BE2C (cell line): Measurements from ENCODE around the gene MYMK.
A peak's percentile ranks its signal among the peaks of the same experiment; 100 is the strongest.

ENCODE experiments used
- DNase-seq: peaks from one replicate; pipeline ENCODE4 v3.0.0-alpha.2; 2020
- H3K27me3 ChIP-seq: fragments of 250-450 bp; sonication (Bioruptor Pico); 2 replicates; pipeline ENCODE4 v1.5.1; 2020; ENCODE audit warnings: mild to moderate bottlenecking
- H3K36me3 ChIP-seq: fragments of 250-450 bp; sonication (Bioruptor Pico); 2 replicates; pipeline ENCODE4 v1.5.1; 2020; ENCODE audit warnings: mild to moderate bottlenecking
- H3K4me1 ChIP-seq: fragments of 250-450 bp; sonication (Bioruptor Pico); 2 replicates; pipeline ENCODE4 v1.5.1; 2020
- H3K4me3 ChIP-seq: 2 replicates; pipeline ENCODE4 v1.5.1; 2011; ENCODE audit warnings: low read depth, low read length
- H3K9me3 ChIP-seq: fragments of 250-450 bp; sonication (Bioruptor Pico); 2 replicates; pipeline ENCODE4 v1.5.1; 2020
- CTCF ChIP-seq: IDR thresholded peaks from 2 replicates; pipeline ENCODE4 v1.5.1; 2012; ENCODE audit warnings: mild to moderate bottlenecking, low read depth, low read length

Gene MYMK

GRCh38 chr9:133545494-133546286, 20.9 kb upstream of the MYMK start:
- DNase-seq = peak; percentile 50
- H3K9me3 ChIP-seq = no peaks in the 10 kb centered on the region
- H3K36me3 ChIP-seq = peaks cover 6% of the 10 kb centered on the region; the same call in 1 of the 2 replicates
- no peak for TF ChIP-seq CTCF
- H3K4me1 ChIP-seq = peaks cover 23% of the 10 kb centered on the region
- H3K27me3 ChIP-seq = no peaks in the 10 kb centered on the region
- H3K4me3 ChIP-seq = no peak overlapping the region

GRCh38 chr9:133543772-133544467, 19.2 kb upstream of the MYMK start:
- Histone ChIP-seq H3K9me3 (no peaks in the 10 kb centered on the region), H3K36me3 (peaks cover 6% of the 10 kb centered on the region; the same call in 1 of the 2 replicates), H3K4me1 (peaks cover 23% of the 10 kb centered on the region), H3K4me3 (no peak overlapping the region), H3K27me3 (no peaks in the 10 kb centered on the region)
- TF ChIP-seq CTCF = no peak
- no peak for DNase-seq

DNA sequence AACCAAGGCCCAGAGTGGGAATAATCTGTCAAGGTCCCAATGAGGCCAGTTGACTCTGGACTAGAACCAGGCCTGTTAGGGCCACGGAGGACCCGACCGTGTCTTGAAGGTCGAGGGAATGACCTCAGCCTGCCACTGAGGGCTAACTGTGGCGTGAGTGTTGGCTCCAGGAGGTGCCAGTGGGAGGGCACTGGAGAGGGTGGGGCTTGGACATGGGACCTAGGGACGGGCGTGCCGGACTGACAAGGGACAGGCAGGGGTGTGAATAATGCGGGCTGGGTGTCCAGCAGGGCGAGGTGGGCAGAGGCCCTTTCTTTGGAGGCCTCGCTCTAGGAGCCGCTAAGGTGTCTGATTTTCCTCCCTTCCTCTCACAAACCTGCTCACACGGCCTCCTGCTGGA, 17.2 kb upstream of the MYMK start:
- H3K27me3 ChIP-seq = no peaks in the 10 kb centered on the region
- DNase-seq = no peak
- TF ChIP-seq CTCF = no peak
- H3K36me3 ChIP-seq = peaks cover 4% of the 10 kb centered on the region; the same call in 1 of the 2 replicates
- H3K4me3 ChIP-seq = no peak overlapping the region
- H3K4me1 ChIP-seq = peaks cover 23% of the 10 kb centered on the region
- H3K9me3 ChIP-seq = no peaks in the 10 kb centered on the region

DNA sequence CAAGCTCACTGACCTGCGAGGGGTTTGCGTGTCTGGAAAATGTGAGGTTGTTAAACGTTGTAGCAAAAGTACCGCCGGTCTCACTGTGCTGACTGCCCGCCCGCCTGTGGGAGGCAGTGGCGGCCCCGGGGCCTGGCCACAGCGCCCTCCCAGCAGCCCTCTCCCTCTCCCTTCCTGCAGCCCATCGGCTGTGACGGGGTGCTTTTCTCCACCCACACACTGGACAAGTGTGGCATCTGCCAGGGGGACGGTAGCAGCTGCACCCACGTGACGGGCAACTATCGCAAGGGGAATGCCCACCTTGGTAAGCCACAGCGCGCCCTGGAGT, 15.9 kb upstream of the MYMK start:
- no peak for TF ChIP-seq CTCF
- Histone ChIP-seq H3K4me1 (peaks cover 21% of the 10 kb centered on the region), H3K9me3 (no peaks in the 10 kb centered on the region), H3K36me3 (no peaks in the 10 kb centered on the region; the same call in 1 of the 2 replicates), H3K4me3 (no peak overlapping the region), H3K27me3 (no peaks in the 10 kb centered on the region)
- DNase-seq = no peak

- no peak overlapping the region for H3K4me3 ChIP-seq
- H3K9me3 ChIP-seq = no peaks in the 10 kb centered on the region
- H3K4me1 ChIP-seq = peaks cover 19% of the 10 kb centered on the region
- no peaks in the 10 kb centered on the region for H3K27me3 ChIP-seq
- TF ChIP-seq CTCF = no peak
- DNase-seq = no peak
- no peaks in the 10 kb centered on the region; the same call in 1 of the 2 replicates for H3K36me3 ChIP-seq
These were observed 15.4 kb upstream of the MYMK start for GRCh38 chr9:133539991-133540697.
